GM23338 (cell line): Measurements from ENCODE around the gene APOA1.

Experiments used
- CTCF ChIP-seq, 2 experiments: fragments of 200-600 bp in 1 of 2; sonication (generic) in 1 of 2; conservative IDR thresholded peaks; 2 replicates each; pipeline versions ENCODE4 v1.5.1 to v1.6.1; 2016 to 2017; ENCODE audit warnings: antibody characterized with exemption in 2 of 2, low read depth in 2 of 2, mild to moderate bottlenecking in 2 of 2, moderate library complexity in 1 of 2
- ETS1 ChIP-seq: IDR thresholded peaks from 2 replicates; pipeline ENCODE4 v1.6.1; 2016; ENCODE audit warnings: antibody characterized with exemption
- EZH2 ChIP-seq: fragments of 200-600 bp; sonication (generic); IDR thresholded peaks from one replicate; pipeline ENCODE4 v1.8.0; 2017; ENCODE audit warnings: antibody characterized with exemption, mild to moderate bottlenecking, low read depth; ENCODE audit not compliant: unreplicated experiment
- EZH2phosphoT487 ChIP-seq: fragments of 200-600 bp; sonication (generic); IDR thresholded peaks from one replicate; pipeline ENCODE4 v1.8.1; 2018; ENCODE audit warnings: antibody characterized with exemption; ENCODE audit not compliant: unreplicated experiment
- POLR2AphosphoS5 ChIP-seq: IDR thresholded peaks from 2 replicates; pipeline ENCODE4 v1.6.1; 2016; ENCODE audit warnings: antibody characterized with exemption, low read depth
- REST ChIP-seq: IDR thresholded peaks from one replicate; pipeline ENCODE4 v1.6.1; 2018; ENCODE audit warnings: antibody characterized with exemption; ENCODE audit not compliant: unreplicated experiment

GRCh38 chr11:116790167-116791001, 47.0 kb downstream of the APOA1 start:
- TF ChIP-seq CTCF (conservative IDR thresholded peaks at IDR 0.05; ENCODE audit: low read depth in 2 of 2) (no peak), REST (no peak), ETS1 (no peak), EZH2phosphoT487 (no peak), EZH2 (no peak), POLR2AphosphoS5 (no peak)
